ENCODE data around the gene CHRNG.

DNA sequence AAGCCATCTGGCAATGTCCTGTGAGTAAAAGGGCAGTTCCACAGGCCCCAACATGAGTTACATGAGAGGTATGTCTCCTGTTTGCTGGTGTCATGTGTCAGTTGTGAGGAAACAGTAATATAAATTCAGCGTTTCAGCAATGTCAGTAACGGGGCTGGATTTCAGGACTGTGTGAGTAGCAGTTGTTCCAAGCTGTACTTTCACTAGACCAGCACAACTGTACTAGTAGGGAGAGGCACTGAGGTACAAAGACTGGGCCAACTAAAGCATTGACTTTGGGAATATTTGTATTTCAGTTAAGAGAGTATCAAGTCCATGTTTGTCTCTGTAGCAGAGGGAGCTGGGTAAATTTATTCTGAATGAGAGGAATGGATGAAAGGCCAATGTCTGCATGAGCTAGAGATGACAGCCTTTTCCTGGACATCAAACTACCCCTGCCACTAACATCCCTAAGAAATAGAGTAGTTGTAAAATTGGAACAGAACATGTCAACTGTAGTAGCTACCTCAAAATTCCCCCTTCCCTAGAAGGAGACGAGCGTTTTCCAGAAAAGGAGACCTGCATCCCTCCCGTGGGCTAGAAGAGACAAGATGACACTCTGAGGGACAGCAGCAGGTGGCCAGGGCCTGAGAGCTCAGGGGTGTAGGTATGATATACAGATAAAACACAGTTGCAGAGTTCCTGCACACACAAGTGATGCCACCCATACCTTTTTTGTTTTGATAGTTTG lies 35.3 kb downstream of the CHRNG start:
- TF ChIP-seq EZH2phosphoT487 (IDR thresholded peaks at IDR 0.05; ENCODE audit: low read depth) = no peak
- TF ChIP-seq, protein P1, sequence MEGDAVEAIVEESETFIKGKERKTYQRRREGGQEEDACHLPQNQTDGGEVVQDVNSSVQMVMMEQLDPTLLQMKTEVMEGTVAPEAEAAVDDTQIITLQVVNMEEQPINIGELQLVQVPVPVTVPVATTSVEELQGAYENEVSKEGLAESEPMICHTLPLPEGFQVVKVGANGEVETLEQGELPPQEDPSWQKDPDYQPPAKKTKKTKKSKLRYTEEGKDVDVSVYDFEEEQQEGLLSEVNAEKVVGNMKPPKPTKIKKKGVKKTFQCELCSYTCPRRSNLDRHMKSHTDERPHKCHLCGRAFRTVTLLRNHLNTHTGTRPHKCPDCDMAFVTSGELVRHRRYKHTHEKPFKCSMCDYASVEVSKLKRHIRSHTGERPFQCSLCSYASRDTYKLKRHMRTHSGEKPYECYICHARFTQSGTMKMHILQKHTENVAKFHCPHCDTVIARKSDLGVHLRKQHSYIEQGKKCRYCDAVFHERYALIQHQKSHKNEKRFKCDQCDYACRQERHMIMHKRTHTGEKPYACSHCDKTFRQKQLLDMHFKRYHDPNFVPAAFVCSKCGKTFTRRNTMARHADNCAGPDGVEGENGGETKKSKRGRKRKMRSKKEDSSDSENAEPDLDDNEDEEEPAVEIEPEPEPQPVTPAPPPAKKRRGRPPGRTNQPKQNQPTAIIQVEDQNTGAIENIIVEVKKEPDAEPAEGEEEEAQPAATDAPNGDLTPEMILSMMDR (IDR thresholded peaks at IDR 0.05; ENCODE audit: low read depth, low read length) = no peak

All from OCI-LY3 (cell line).